PC-9 (cell line): Measurements from ENCODE around the gene CDC42BPA. TPM values are rescaled to one million over a fixed set of nuclear protein-coding genes. Genes with fewer than 3 reads are reported as not detected.

Experiments used
- BruUV-seq: library from RNA; stranded (reverse); fragments of 400-500 nt; replicated peaks from 2 replicates; lab custom pipeline; 2021; lab: Mats Ljungman, UMichigan
- CTCF ChIA-PET: fragments of 300-600 bp; sonication (Branson Sonifier 250); formaldehyde crosslinking; loops from one replicate; lab custom pipeline; 2022; ENCODE audit warnings: antibody characterized with exemption; lab: Charles Lee
- POLR2A ChIA-PET: fragments of 300-600 bp; sonication (Branson Sonifier 250); formaldehyde crosslinking; loops from one replicate; lab custom pipeline; 2022; ENCODE audit warnings: antibody characterized with exemption; ENCODE audit not compliant: unreplicated experiment; lab: Charles Lee
- DNase-seq, 2 experiments: peaks; one replicate each; pipeline versions ENCODE4 v3.0.0 to v3.0.0-alpha.2; 2015 to 2022; ENCODE audit warnings: mixed read lengths in 1 of 2
- H2AFZ ChIP-seq: fragments of 200-600 bp; sonication (generic); 2 replicates; pipeline ENCODE4 v1.8.1; 2017; ENCODE audit warnings: antibody characterized with exemption
- H3F3A ChIP-seq: fragments of 200-600 bp; sonication (generic); 2 replicates; pipeline ENCODE4 v1.8.1; 2017; ENCODE audit warnings: antibody characterized with exemption, mild to moderate bottlenecking, low read depth; ENCODE audit not compliant: insufficient read depth
- H3K27ac ChIP-seq: fragments of 200-600 bp; sonication (generic); 2 replicates; pipeline ENCODE4 v1.6.1; 2016; ENCODE audit warnings: mixed run types
- H3K27me3 ChIP-seq: fragments of 200-600 bp; sonication (generic); 2 replicates; pipeline ENCODE4 v1.6.1; 2016; ENCODE audit warnings: low read depth, mixed run types; ENCODE audit not compliant: insufficient read depth
- H3K36me3 ChIP-seq: fragments of 200-600 bp; sonication (generic); 2 replicates; pipeline ENCODE4 v1.6.1; 2016; ENCODE audit warnings: low read depth, mixed run types
- H3K4me1 ChIP-seq: fragments of 200-600 bp; sonication (generic); replicated peaks from 2 replicates; pipeline ENCODE4 v1.6.1; 2016; ENCODE audit warnings: mixed run types; ENCODE audit not compliant: insufficient read depth
- H3K4me2 ChIP-seq: fragments of 200-600 bp; sonication (generic); 2 replicates; pipeline ENCODE4 v1.6.1; 2017; ENCODE audit warnings: mixed run types
- H3K4me3 ChIP-seq: fragments of 200-600 bp; sonication (generic); 2 replicates; pipeline ENCODE4 v1.6.1; 2016; ENCODE audit warnings: mixed run types
- H3K79me2 ChIP-seq: fragments of 200-600 bp; sonication (generic); 2 replicates; pipeline ENCODE4 v1.6.1; 2017; ENCODE audit warnings: low read depth, mixed run types
- H3K9me2 ChIP-seq: fragments of 200-600 bp; sonication (generic); 2 replicates; pipeline ENCODE4 v1.8.1; 2017; ENCODE audit warnings: mild to moderate bottlenecking; ENCODE audit not compliant: insufficient read depth
- H3K9me3 ChIP-seq: fragments of 200-600 bp; sonication (generic); 2 replicates; pipeline ENCODE4 v1.8.1; 2016; ENCODE audit warnings: low read depth; ENCODE audit not compliant: insufficient read depth
- H4K20me1 ChIP-seq: fragments of 200-600 bp; sonication (generic); 2 replicates; pipeline ENCODE4 v1.8.1; 2017; ENCODE audit not compliant: insufficient read depth
- EZH2 ChIP-seq: fragments of 200-600 bp; sonication (generic); IDR thresholded peaks from 2 replicates; pipeline ENCODE4 v1.8.0; 2017; ENCODE audit warnings: antibody characterized with exemption, low read depth
- intact Hi-C: fragments of 100-400 bp; cut with micrococcal nuclease; formaldehyde crosslinking; loops from one replicate; pipeline ENCODE4 v1.10.0; 2022; ENCODE audit not compliant: unreplicated experiment
- total RNA-seq: library from RNA; stranded (reverse); gene quantifications from 2 replicates; pipeline ENCODE4 v1.2.3, GENCODE V29; 2021
- TF ChIP-seq, protein P1 (sequence below): fragments of 200-600 bp; sonication (generic); conservative IDR thresholded peaks from 2 replicates; pipeline ENCODE4 v1.6.1; 2017; ENCODE audit warnings: mixed run types, antibody characterized with exemption, mild to moderate bottlenecking, moderate library complexity

CDC42BPA gene
- total RNA-seq, 1 experiment from 2014 or later = 47.5 TPM

DNA sequence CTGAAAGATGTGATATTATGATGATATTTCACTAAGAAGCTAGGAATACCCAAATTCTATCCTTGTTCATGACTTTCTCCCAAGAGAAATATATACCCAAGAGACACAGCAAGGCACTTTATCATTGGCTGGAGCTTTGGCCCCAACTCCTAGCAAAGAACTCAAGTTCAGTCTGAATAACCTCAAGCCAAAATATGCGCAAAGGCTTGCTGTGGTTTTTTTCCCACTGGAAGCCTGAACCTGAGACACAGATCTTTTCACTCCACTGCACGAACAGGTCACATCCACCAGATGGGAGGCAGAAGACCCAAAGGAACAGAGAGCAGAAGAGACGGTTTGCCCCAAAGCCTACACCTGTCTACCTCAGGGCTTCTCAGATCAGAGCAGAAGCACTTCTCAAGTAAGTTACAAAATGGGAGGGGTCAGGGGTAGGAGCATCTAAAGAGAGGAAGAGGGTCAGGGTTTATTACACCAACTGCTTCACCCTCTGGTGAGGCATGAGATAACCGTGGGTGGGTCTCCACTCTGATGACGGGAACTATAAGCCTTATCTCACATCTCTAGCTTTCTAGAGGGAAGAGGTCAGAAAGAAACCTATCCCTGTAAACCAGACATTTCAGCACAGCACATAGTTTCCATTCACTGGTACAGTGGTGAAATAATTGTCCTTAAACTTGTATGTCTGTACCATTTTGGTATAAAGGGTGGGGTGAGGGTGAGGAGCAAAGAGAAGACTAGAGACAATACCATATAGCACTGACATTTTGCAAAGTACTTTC, 17.1 kb upstream of the CDC42BPA start:
- Histone ChIP-seq H3K27me3 (no peaks in the 10 kb centered on the region), H3F3A (no peaks in the 10 kb centered on the region), H3K9me2 (no peaks in the 10 kb centered on the region), H3K9me3 (no peaks in the 10 kb centered on the region), H4K20me1 (no peaks in the 10 kb centered on the region), H3K4me1 (no peaks in the 10 kb centered on the region), H2AFZ (no peak overlapping the region), H3K4me2 (no peak overlapping the region), H3K4me3 (no peak overlapping the region), H3K36me3 (no peaks in the 10 kb centered on the region), H3K79me2 (no peaks in the 10 kb centered on the region), H3K27ac (no peak overlapping the region)
- DNase-seq = no peak
- ChIA-PET POLR2A (no interaction called here), CTCF (no interaction called here)
- intact Hi-C loops = no loop called here
- TF ChIP-seq, protein P1, sequence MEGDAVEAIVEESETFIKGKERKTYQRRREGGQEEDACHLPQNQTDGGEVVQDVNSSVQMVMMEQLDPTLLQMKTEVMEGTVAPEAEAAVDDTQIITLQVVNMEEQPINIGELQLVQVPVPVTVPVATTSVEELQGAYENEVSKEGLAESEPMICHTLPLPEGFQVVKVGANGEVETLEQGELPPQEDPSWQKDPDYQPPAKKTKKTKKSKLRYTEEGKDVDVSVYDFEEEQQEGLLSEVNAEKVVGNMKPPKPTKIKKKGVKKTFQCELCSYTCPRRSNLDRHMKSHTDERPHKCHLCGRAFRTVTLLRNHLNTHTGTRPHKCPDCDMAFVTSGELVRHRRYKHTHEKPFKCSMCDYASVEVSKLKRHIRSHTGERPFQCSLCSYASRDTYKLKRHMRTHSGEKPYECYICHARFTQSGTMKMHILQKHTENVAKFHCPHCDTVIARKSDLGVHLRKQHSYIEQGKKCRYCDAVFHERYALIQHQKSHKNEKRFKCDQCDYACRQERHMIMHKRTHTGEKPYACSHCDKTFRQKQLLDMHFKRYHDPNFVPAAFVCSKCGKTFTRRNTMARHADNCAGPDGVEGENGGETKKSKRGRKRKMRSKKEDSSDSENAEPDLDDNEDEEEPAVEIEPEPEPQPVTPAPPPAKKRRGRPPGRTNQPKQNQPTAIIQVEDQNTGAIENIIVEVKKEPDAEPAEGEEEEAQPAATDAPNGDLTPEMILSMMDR = no peak
- no peak for TF ChIP-seq EZH2
- BruUV-seq = no TSS peak

DNA sequence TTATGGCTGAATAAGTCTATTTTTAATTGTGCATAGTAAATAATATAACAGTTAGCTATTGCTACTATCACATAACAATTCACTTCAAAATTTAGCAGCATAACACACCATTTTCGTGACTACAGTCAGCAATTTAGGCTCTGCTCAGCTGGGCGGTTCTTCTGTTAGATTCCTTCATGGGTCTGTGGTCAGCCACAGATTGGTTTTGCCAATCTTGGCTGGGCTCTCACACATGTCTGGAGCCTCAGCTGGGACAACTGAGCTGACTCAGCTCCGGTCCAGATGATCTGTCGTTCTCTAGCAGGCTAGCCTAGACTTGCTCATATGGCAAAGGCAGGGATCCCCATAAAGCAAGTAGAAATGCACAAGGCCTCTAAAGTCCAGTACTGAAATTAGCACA, 15.1 kb upstream of the CDC42BPA start:
- H3K36me3 ChIP-seq = no peaks in the 10 kb centered on the region
- TF ChIP-seq EZH2 = no peak
- TF ChIP-seq, protein P1 = no peak
- no peak overlapping the region for H3K4me3 ChIP-seq
- no peaks in the 10 kb centered on the region for H3F3A ChIP-seq
- ChIA-PET POLR2A (no interaction called here), CTCF (no interaction called here)
- H3K4me1 ChIP-seq = no peaks in the 10 kb centered on the region
- intact Hi-C loops = no loop called here
- no peaks in the 10 kb centered on the region for H3K9me2 ChIP-seq
- no peak overlapping the region for H3K4me2 ChIP-seq
- no peak overlapping the region for H3K27ac ChIP-seq
- H2AFZ ChIP-seq = no peak overlapping the region
- no peak for DNase-seq
- no peaks in the 10 kb centered on the region for H3K79me2 ChIP-seq
- H3K27me3 ChIP-seq = no peaks in the 10 kb centered on the region
- H3K9me3 ChIP-seq = no peaks in the 10 kb centered on the region
- BruUV-seq = no TSS peak
- no peaks in the 10 kb centered on the region for H4K20me1 ChIP-seq

DNA sequence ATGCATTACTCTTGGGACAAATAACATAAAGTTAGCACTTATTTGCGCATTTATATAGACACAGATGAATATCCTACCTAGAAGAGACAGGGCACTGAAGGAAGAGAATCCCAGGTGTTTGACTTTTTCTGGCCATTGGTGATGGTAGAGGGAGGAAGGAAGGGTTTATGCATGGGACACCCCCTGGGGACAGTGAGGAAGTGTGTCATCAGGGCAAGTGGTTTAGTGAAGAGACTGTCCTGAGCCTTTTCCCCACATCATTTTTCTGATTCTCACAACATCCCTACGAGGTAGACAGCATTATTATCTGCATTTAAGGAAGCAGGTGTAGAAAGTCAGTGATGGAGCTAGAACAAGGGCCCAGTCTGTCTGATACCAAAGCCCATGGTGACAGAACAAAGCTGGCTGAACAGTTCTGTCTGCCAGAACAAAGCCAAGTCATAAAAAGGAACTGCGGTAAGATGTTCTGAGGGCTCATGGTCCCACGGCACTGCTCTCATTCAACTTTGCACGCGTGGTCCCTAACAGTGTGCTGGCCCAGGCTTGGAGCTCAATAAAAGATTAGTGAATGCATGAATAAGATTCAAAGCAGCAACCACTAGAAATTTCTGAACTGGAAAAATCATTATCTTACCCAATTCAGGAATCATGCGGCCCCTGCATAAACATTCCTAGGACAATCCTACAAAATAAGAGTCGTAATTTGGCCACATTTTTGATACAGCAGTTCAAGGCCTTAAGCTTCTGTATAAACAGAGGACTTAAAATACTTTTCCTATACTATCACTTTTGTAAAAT, 12.2 kb upstream of the CDC42BPA start:
- no peak overlapping the region for H3K4me2 ChIP-seq
- no TSS peak for BruUV-seq
- H3K27ac ChIP-seq = no peak overlapping the region
- H3K9me3 ChIP-seq = no peaks in the 10 kb centered on the region
- POLR2A ChIA-PET = interaction anchor here (0.9 kb wide), 1 partner anchor 1519 kb away, joined by 7 read pairs; no protein-coding TSS in a partner anchor
- H4K20me1 ChIP-seq = no peaks in the 10 kb centered on the region
- H3K27me3 ChIP-seq = no peaks in the 10 kb centered on the region
- CTCF ChIA-PET = no interaction called here
- DNase-seq = no peak
- no peaks in the 10 kb centered on the region for H3F3A ChIP-seq
- TF ChIP-seq, protein P1 = no peak
- no peak for TF ChIP-seq EZH2
- intact Hi-C loops = no loop called here
- H3K4me1 ChIP-seq = no peaks in the 10 kb centered on the region
- no peak overlapping the region for H2AFZ ChIP-seq
- no peak overlapping the region for H3K4me3 ChIP-seq
- no peaks in the 10 kb centered on the region for H3K36me3 ChIP-seq
- no peaks in the 10 kb centered on the region for H3K79me2 ChIP-seq
- H3K9me2 ChIP-seq = no peaks in the 10 kb centered on the region
